HG02973 (cell line): Measurements from ENCODE around the gene DXO.

Experiments
- ATAC-seq: cut with Tn5 transposase; IDR thresholded peaks from one replicate; pipeline ENCODE4 v1.9.1; 2021; ENCODE audit warnings: moderate library complexity; ENCODE audit not compliant: unreplicated experiment

The DXO gene

DNA sequence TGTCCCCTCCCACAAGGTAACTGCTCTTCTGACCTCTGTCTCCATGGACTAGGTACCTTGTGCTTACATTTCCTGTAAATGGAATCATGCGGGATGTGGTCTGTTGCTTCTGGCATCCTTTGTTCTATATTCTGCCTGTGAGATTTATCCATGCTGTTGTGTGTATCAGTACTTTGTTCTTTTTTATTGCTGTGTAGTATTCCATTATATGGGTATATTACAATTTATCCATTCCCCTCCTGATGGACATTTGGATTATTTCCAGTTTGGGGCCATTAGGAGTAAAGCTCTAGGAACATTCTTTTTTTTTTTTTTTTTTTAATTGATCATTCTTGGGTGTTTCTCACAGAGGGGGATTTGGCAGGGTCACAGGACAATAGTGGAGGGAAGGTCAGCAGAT, 41.0 kb downstream of the DXO start:
- ATAC-seq, result no peak

GRCh38 chr6:31928672-31928939, 43.3 kb downstream of the DXO start:
- no peak for ATAC-seq

DNA sequence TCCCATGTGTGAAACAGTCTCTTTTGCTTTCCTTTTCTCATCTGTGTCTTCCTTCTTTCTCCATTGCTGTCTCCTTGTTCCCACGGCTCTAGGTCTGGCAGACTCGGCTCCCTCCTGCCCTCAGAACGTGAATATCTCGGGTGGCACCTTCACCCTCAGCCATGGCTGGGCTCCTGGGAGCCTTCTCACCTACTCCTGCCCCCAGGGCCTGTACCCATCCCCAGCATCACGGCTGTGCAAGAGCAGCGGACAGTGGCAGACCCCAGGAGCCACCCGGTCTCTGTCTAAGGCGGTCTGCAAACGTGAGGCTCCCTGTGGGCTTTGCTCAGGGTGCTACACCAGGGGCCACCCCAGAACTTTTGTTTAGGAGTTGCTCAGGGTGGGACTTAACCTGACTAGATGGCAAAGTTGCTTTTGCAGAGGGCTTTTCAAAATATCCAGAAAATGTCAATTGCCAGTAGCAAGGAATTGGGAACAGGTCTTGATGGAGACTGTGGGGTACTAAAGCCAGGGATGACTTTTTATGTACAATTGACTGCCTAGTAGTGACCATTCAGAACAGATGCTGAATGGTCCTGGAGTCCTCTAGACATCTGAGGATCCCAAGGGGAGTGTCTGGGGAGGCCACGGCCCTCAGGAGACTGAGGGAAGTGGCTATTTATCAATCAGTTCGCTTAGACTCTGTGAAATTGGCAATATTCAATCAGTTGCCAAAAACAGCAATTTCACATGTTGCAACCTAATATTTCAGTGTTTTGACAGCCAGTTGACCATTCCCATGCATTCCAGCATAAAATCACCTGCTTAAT, 43.9 kb downstream of the DXO start:
- ATAC-seq, result no peak

GRCh38 chr6:31927242-31927862, 44.6 kb downstream of the DXO start, which contains the start of gene C2:
C2 (plus strand) TSS chr6:31927717; CDS start chr6:31927753, 36 bp downstream.
- no peak for ATAC-seq

DNA sequence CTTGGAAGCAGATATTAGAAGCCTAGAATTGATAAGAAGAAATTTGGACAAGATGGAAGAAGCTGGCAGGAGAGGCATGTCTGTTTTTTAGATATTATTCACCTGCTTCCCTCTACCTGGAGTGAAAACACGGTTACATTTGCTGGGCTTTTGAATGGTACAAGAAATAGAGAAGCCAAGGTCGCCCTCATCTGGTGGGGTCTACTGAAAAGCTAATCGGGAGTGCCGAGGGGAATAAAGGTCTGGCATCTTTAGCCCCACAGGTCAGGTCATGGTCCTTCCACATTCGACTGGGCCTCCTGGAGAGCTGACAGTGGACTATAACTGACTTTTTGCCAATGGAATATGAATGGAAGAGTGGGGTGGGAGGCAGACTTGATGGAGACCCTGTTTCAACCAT, 49.0 kb downstream of the DXO start:
- ATAC-seq, result no peak

GRCh38 chr6:31920811-31921210, 51.1 kb downstream of the DXO start:
- no peak for ATAC-seq
